Subcutaneous abdominal adipose tissue (tissue), 5 donors: ENCODE measurements around the gene ZFYVE28.

Experiments used
- H3K27ac ChIP-seq: one replicate; pipeline ENCODE4 v1.7.0; 2013; ENCODE audit warnings: low read depth, mild to moderate bottlenecking, inconsistent platforms, low read length, moderate library complexity
- H3K27me3 ChIP-seq, 5 donors: one replicate each; pipeline ENCODE4 v1.7.0; 2013; ENCODE audit warnings: low read length in 5 of 5, inconsistent platforms in 1 of 5; ENCODE audit not compliant: control insufficient read depth in 5 of 5, insufficient read depth in 4 of 5
- H3K36me3 ChIP-seq, 5 donors: one replicate each; pipeline ENCODE4 v1.7.0; 2013; ENCODE audit warnings: low read length in 5 of 5; ENCODE audit not compliant: control insufficient read depth in 5 of 5, insufficient read depth in 5 of 5
- H3K4me1 ChIP-seq, 5 donors: one replicate each; pipeline ENCODE4 v1.7.0; 2013; ENCODE audit warnings: low read length in 5 of 5, mild to moderate bottlenecking in 3 of 5, moderate library complexity in 1 of 5; ENCODE audit not compliant: control insufficient read depth in 5 of 5, insufficient read depth in 5 of 5
- H3K4me3 ChIP-seq, 5 donors: one replicate each; pipeline ENCODE4 v1.7.0; 2013; ENCODE audit warnings: low read length in 5 of 5, low read depth in 1 of 5
- H3K9ac ChIP-seq, 5 donors: one replicate each; pipeline ENCODE4 v1.7.0; 2013; ENCODE audit warnings: low read length in 5 of 5, mild to moderate bottlenecking in 4 of 5, moderate library complexity in 3 of 5
- H3K9me3 ChIP-seq, 5 donors: one replicate each; pipeline ENCODE4 v1.7.0; 2013; ENCODE audit warnings: low read length in 5 of 5; ENCODE audit not compliant: control insufficient read depth in 5 of 5
- donor health status: healthy.
- donor health status: healthy.
- donor health status: healthy.
- donor health status: healthy.
- donor health status: healthy.

The ZFYVE28 gene

GRCh38 chr4:2269206-2269531, 149.3 kb downstream of the ZFYVE28 start:
- Histone ChIP-seq H3K9me3 (no peaks in the 10 kb centered on the region), H3K4me3 (no peak overlapping the region), H3K27ac (no peak overlapping the region), H3K36me3 (peaks cover 0 to 8% (median 5%) of the 10 kb centered on the region in 5 donors), H3K4me1 (peaks cover 3 to 22% (median 20%) of the 10 kb centered on the region in 5 donors), H3K9ac (no peak overlapping the region), H3K27me3 (no peaks in the 10 kb centered on the region)

GRCh38 chr4:2268357-2269205, 149.9 kb downstream of the ZFYVE28 start:
- Histone ChIP-seq H3K36me3 (peaks cover 0 to 8% (median 5%) of the 10 kb centered on the region in 5 donors), H3K27me3 (no peaks in the 10 kb centered on the region), H3K27ac (no peak overlapping the region), H3K4me3 (no peak overlapping the region), H3K9me3 (no peaks in the 10 kb centered on the region), H3K4me1 (peaks cover 3 to 28% (median 22%) of the 10 kb centered on the region in 5 donors), H3K9ac (no peak overlapping the region)

- no peaks in the 10 kb centered on the region for H3K9me3 ChIP-seq
- H3K27me3 ChIP-seq: no peaks in the 10 kb centered on the region
- no peak overlapping the region for H3K9ac ChIP-seq
- peaks cover 4 to 34% (median 29%) of the 10 kb centered on the region in 5 donors for H3K4me1 ChIP-seq
- no peak overlapping the region for H3K4me3 ChIP-seq
- H3K36me3 ChIP-seq: peaks cover 0 to 8% (median 5%) of the 10 kb centered on the region in 5 donors
- no peak overlapping the region for H3K27ac ChIP-seq
Measured at GRCh38 chr4:2267841-2268240, 150.6 kb downstream of the ZFYVE28 start.

- Histone ChIP-seq H3K4me3 (no peak overlapping the region), H3K27ac (no peak overlapping the region), H3K9ac (no peak overlapping the region), H3K36me3 (peaks cover 0 to 5% (median 1%) of the 10 kb centered on the region in 5 donors), H3K9me3 (no peaks in the 10 kb centered on the region), H3K27me3 (no peaks in the 10 kb centered on the region), H3K4me1 (peaks cover 4 to 39% (median 33%) of the 10 kb centered on the region in 5 donors)
Measured at GRCh38 chr4:2267320-2267811, 151.1 kb downstream of the ZFYVE28 start.

- H3K36me3 ChIP-seq: peaks cover 0 to 2% (median 0%) of the 10 kb centered on the region in 5 donors
- no peak overlapping the region for H3K4me3 ChIP-seq
- H3K4me1 ChIP-seq: peaks cover 4 to 39% (median 33%) of the 10 kb centered on the region in 5 donors
- H3K27me3 ChIP-seq: no peaks in the 10 kb centered on the region
- H3K9me3 ChIP-seq: no peaks in the 10 kb centered on the region
- no peak overlapping the region for H3K9ac ChIP-seq
- H3K27ac ChIP-seq: no peak overlapping the region
Measured at GRCh38 chr4:2266821-2267220, 151.6 kb downstream of the ZFYVE28 start.

- H3K9ac ChIP-seq: peak overlapping the region in 2 of 5 donors; percentile 23 to 57
- H3K4me1 ChIP-seq: peaks cover 4 to 40% (median 33%) of the 10 kb centered on the region in 5 donors
- H3K36me3 ChIP-seq: peaks cover 0 to under 1% (median 0%) of the 10 kb centered on the region in 5 donors
- H3K9me3 ChIP-seq: no peaks in the 10 kb centered on the region
- no peaks in the 10 kb centered on the region for H3K27me3 ChIP-seq
- H3K27ac ChIP-seq: peak overlapping the region; percentile 37
- H3K4me3 ChIP-seq: peak overlapping the region in 2 of 5 donors; percentile 17 to 38
Measured at GRCh38 chr4:2266181-2266580, 152.3 kb downstream of the ZFYVE28 start.

- H3K27ac ChIP-seq: peak overlapping the region; percentile 37
- H3K4me1 ChIP-seq: peaks cover 7 to 48% (median 41%) of the 10 kb centered on the region in 5 donors
- H3K27me3 ChIP-seq: no peaks in the 10 kb centered on the region
- H3K36me3 ChIP-seq: no peaks in the 10 kb centered on the region
- H3K9me3 ChIP-seq: no peaks in the 10 kb centered on the region
- peak overlapping the region in 3 of 5 donors; percentile 35 to 61 (median 57) for H3K9ac ChIP-seq
- peak overlapping the region in 2 of 5 donors; percentile 17 to 38 for H3K4me3 ChIP-seq
Measured at GRCh38 chr4:2265113-2266110, 153.0 kb downstream of the ZFYVE28 start.

- H3K27me3 ChIP-seq: no peaks in the 10 kb centered on the region
- H3K4me3 ChIP-seq: no peak overlapping the region
- H3K4me1 ChIP-seq: peaks cover 8 to 56% (median 49%) of the 10 kb centered on the region in 5 donors
- H3K9me3 ChIP-seq: no peaks in the 10 kb centered on the region
- no peak overlapping the region for H3K27ac ChIP-seq
- peaks cover 0 to 6% (median 0%) of the 10 kb centered on the region in 5 donors for H3K36me3 ChIP-seq
- no peak overlapping the region for H3K9ac ChIP-seq
Measured at GRCh38 chr4:2264481-2265041, 153.9 kb downstream of the ZFYVE28 start.

GRCh38 chr4:2263926-2264321, 154.5 kb downstream of the ZFYVE28 start:
- H3K9me3 ChIP-seq: no peaks in the 10 kb centered on the region
- peaks cover 9 to 62% (median 56%) of the 10 kb centered on the region in 5 donors for H3K4me1 ChIP-seq
- H3K4me3 ChIP-seq: no peak overlapping the region
- H3K27me3 ChIP-seq: no peaks in the 10 kb centered on the region
- peaks cover 0 to 6% (median 3%) of the 10 kb centered on the region in 5 donors for H3K36me3 ChIP-seq
- H3K9ac ChIP-seq: no peak overlapping the region
- H3K27ac ChIP-seq: no peak overlapping the region
